ENCODE data around the gene RACK1.
"Not testable (repeated sequence)": the region's sequence is repeated elsewhere in the genome, so short reads cannot be mapped to it uniquely, and the experiment has no call there.

RACK1 gene

DNA sequence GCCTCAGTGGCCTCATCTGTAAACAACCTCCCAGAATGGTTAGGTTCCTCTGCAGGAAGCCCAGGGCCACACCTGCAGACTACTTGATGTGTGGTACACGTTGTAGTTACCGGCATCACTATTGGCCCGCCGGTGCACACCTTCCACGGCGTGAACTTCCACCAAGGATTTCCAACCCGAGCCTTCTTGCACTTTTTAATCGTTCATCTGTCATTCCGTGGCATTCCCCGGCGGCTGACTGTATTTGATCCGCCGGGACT is 26.0 kb downstream of the RACK1 start:
- H3K27ac ChIP-seq (ENCODE audit: low read depth, low read length), result peak overlapping the region; percentile 41
- no peaks in the 10 kb centered on the region for H3K36me3 ChIP-seq (ENCODE audit: insufficient read depth, low read length)
- no peaks in the 10 kb centered on the region for H3K27me3 ChIP-seq (ENCODE audit: control insufficient read depth in 1 of 2, insufficient read depth in 2 of 2, low read length in 2 of 2)
- peak overlapping the region; percentile 35 for H3K9ac ChIP-seq (ENCODE audit: low read length)
- H3K9me3 ChIP-seq (ENCODE audit: low read length), result no peaks in the 10 kb centered on the region
- peak overlapping the region; percentile 47 to 70 for H3K4me3 ChIP-seq (ENCODE audit: low read depth in 1 of 2, low read length in 2 of 2)
- peaks cover 6% of the 10 kb centered on the region for H3K4me1 ChIP-seq (ENCODE audit: insufficient read depth, low read length)

DNA sequence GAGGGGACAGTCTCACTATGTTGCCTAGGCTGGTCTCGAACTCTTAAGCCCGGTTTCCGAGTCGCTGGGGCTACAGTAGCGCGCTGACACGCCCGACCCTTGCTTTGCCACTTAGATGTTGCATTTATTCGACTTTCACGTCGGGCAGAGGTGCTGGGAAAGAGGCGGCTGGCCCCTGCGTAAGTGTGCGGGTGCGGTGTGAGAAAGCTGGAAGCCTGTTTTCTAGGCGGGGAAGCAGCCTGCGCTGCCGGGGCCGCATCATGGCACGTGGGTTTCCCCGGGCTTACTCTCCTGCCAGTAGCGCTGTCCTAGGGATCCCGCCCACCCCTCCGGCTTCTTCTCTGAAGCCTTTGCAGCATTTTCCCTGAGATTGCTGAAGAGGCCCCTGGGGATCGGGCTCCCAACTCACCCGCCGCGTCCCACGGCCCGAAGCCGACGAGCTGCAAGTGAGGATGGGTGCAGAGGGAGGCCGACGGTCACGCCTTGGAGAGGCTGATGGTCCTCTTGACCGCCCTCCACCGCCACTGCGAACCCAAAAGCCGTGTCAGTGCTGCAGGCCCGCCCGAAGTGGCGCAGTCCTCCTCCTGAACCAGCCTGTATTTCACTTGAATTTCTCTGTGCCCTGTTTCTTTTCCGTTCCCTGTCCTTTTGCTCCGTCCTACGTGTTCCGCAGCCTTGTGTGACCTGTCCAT is 26.4 kb downstream of the RACK1 start:
- Histone ChIP-seq H3K9ac (ENCODE audit: low read length) (peak overlapping the region; percentile 35), H3K27me3 (ENCODE audit: control insufficient read depth in 1 of 2, insufficient read depth in 2 of 2, low read length in 2 of 2) (no peaks in the 10 kb centered on the region), H3K27ac (ENCODE audit: low read depth, low read length) (peak overlapping the region; percentile 41), H3K4me3 (ENCODE audit: low read depth in 1 of 2, low read length in 2 of 2) (peak overlapping the region; percentile 47 to 70), H3K9me3 (ENCODE audit: low read length) (no peaks in the 10 kb centered on the region), H3K36me3 (ENCODE audit: insufficient read depth, low read length) (no peaks in the 10 kb centered on the region), H3K4me1 (ENCODE audit: insufficient read depth, low read length) (peaks cover 6% of the 10 kb centered on the region)

GRCh38 chr5:181215997-181216989 is 27.4 kb downstream of the RACK1 start:
- Histone ChIP-seq H3K36me3 (ENCODE audit: insufficient read depth, low read length) (no peaks in the 10 kb centered on the region), H3K27me3 (ENCODE audit: control insufficient read depth in 1 of 2, insufficient read depth in 2 of 2, low read length in 2 of 2) (no peaks in the 10 kb centered on the region), H3K9ac (ENCODE audit: low read length) (no peak overlapping the region), H3K27ac (ENCODE audit: low read depth, low read length) (no peak overlapping the region), H3K9me3 (ENCODE audit: low read length) (no peaks in the 10 kb centered on the region), H3K4me1 (ENCODE audit: insufficient read depth, low read length) (peaks cover 6% of the 10 kb centered on the region), H3K4me3 (ENCODE audit: low read depth in 1 of 2, low read length in 2 of 2) (peak overlapping the region in 1 of 2 donors; percentile 42)

- H3K9me3 ChIP-seq (ENCODE audit: low read length); H3K4me3 ChIP-seq (ENCODE audit: low read depth in 1 of 2, low read length in 2 of 2); H3K27me3 ChIP-seq (ENCODE audit: control insufficient read depth in 1 of 2, insufficient read depth in 2 of 2, low read length in 2 of 2); H3K4me1 ChIP-seq (ENCODE audit: insufficient read depth, low read length); H3K27ac ChIP-seq (ENCODE audit: low read depth, low read length); H3K36me3 ChIP-seq (ENCODE audit: insufficient read depth, low read length); H3K9ac ChIP-seq (ENCODE audit: low read length): not testable (repeated sequence)
Measured at GRCh38 chr5:181214249-181214648, 29.5 kb downstream of the RACK1 start.

GRCh38 chr5:181212934-181213333 is 30.8 kb downstream of the RACK1 start:
- H3K9me3 ChIP-seq (ENCODE audit: low read length), result no peaks in the 10 kb centered on the region
- peaks cover 6% of the 10 kb centered on the region for H3K4me1 ChIP-seq (ENCODE audit: insufficient read depth, low read length)
- H3K9ac ChIP-seq (ENCODE audit: low read length), result no peak overlapping the region
- no peaks in the 10 kb centered on the region for H3K27me3 ChIP-seq (ENCODE audit: control insufficient read depth in 1 of 2, insufficient read depth in 2 of 2, low read length in 2 of 2)
- no peaks in the 10 kb centered on the region for H3K36me3 ChIP-seq (ENCODE audit: insufficient read depth, low read length)
- H3K4me3 ChIP-seq (ENCODE audit: low read depth in 1 of 2, low read length in 2 of 2), result no peak overlapping the region
- H3K27ac ChIP-seq (ENCODE audit: low read depth, low read length), result no peak overlapping the region

DNA sequence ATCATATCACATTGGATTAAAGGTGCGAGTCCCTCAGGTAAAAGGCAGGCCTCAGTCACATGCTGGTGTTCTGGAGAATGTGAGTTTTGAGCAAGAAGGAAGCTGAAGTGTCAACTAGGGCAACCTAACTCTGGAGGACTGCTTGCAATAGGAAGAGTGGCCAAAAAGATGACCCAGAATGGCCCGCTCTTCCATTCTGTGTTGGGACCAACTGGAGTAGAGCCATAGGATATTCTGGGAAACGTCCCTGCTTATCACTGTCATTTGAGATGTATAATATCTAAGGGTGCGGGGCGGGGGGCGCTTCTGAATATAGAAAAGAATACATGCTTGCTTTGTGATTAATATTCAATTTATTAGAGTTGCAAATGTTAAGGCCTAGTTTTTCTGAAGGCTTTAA is 31.6 kb downstream of the RACK1 start:
- H3K4me1 ChIP-seq (ENCODE audit: insufficient read depth, low read length), result peaks cover 6% of the 10 kb centered on the region
- H3K9me3 ChIP-seq (ENCODE audit: low read length), result no peaks in the 10 kb centered on the region
- H3K27ac ChIP-seq (ENCODE audit: low read depth, low read length), result no peak overlapping the region
- H3K27me3 ChIP-seq (ENCODE audit: control insufficient read depth in 1 of 2, insufficient read depth in 2 of 2, low read length in 2 of 2), result no peaks in the 10 kb centered on the region
- H3K9ac ChIP-seq (ENCODE audit: low read length), result no peak overlapping the region
- H3K4me3 ChIP-seq (ENCODE audit: low read depth in 1 of 2, low read length in 2 of 2), result no peak overlapping the region
- H3K36me3 ChIP-seq (ENCODE audit: insufficient read depth, low read length), result no peaks in the 10 kb centered on the region

DNA sequence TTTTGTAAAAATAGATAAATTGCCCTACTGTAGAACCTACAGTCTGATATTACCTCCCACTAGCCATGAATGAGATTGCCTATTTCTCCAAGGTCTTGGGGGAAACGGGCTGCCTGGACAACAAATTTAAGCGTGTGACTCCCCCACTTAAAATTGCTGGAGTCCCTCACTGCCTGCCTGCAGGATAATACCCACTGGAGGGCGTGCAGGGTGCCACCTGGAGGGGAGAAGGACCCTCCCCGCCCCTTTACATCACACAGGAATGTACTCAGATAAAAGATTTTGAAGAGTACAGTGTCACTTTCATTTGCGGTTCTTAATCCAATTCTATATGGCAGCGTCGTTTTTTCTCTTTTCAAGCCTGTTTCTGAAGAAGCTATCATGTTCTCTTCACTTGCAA is 32.5 kb downstream of the RACK1 start:
- no peaks in the 10 kb centered on the region for H3K27me3 ChIP-seq (ENCODE audit: control insufficient read depth in 1 of 2, insufficient read depth in 2 of 2, low read length in 2 of 2)
- H3K9me3 ChIP-seq (ENCODE audit: low read length), result no peaks in the 10 kb centered on the region
- H3K4me1 ChIP-seq (ENCODE audit: insufficient read depth, low read length), result peaks cover 3% of the 10 kb centered on the region
- no peak overlapping the region for H3K4me3 ChIP-seq (ENCODE audit: low read depth in 1 of 2, low read length in 2 of 2)
- no peak overlapping the region for H3K27ac ChIP-seq (ENCODE audit: low read depth, low read length)
- no peak overlapping the region for H3K9ac ChIP-seq (ENCODE audit: low read length)
- H3K36me3 ChIP-seq (ENCODE audit: insufficient read depth, low read length), result no peaks in the 10 kb centered on the region

DNA sequence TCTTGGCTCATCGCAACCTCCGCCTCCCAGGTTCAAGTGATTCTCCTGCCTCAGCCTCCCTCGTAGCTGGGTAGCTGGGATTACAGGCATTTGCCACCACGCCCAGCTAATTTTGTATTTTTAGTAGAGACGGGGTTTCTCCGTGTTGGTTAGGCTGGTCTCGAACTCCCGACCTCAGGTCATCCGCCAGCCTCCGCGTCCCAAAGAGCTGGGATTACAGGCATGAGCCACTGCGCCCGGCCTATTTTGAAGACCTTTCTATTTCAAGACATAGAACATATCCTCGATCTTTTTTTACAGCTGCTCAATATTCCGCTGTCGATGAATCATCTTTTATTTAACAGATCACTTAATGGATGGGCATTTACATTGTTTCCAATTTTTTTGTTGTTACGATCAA is 33.0 kb downstream of the RACK1 start:
- H3K27ac ChIP-seq (ENCODE audit: low read depth, low read length); H3K4me1 ChIP-seq (ENCODE audit: insufficient read depth, low read length); H3K4me3 ChIP-seq (ENCODE audit: low read depth in 1 of 2, low read length in 2 of 2); H3K27me3 ChIP-seq (ENCODE audit: control insufficient read depth in 1 of 2, insufficient read depth in 2 of 2, low read length in 2 of 2); H3K9me3 ChIP-seq (ENCODE audit: low read length); H3K9ac ChIP-seq (ENCODE audit: low read length); H3K36me3 ChIP-seq (ENCODE audit: insufficient read depth, low read length): not testable (repeated sequence)

- peaks cover 11% of the 10 kb centered on the region for H3K4me1 ChIP-seq (ENCODE audit: insufficient read depth, low read length)
- H3K27me3 ChIP-seq (ENCODE audit: control insufficient read depth in 1 of 2, insufficient read depth in 2 of 2, low read length in 2 of 2); H3K4me3 ChIP-seq (ENCODE audit: low read depth in 1 of 2, low read length in 2 of 2); H3K9ac ChIP-seq (ENCODE audit: low read length); H3K36me3 ChIP-seq (ENCODE audit: insufficient read depth, low read length); H3K9me3 ChIP-seq (ENCODE audit: low read length); H3K27ac ChIP-seq (ENCODE audit: low read depth, low read length): not testable (repeated sequence)
Measured at GRCh38 chr5:181210148-181210547, 33.6 kb downstream of the RACK1 start.

GRCh38 chr5:181209006-181209405 is 34.7 kb downstream of the RACK1 start:
- H3K4me3 ChIP-seq (ENCODE audit: low read depth in 1 of 2, low read length in 2 of 2); H3K27ac ChIP-seq (ENCODE audit: low read depth, low read length); H3K36me3 ChIP-seq (ENCODE audit: insufficient read depth, low read length); H3K27me3 ChIP-seq (ENCODE audit: control insufficient read depth in 1 of 2, insufficient read depth in 2 of 2, low read length in 2 of 2); H3K9me3 ChIP-seq (ENCODE audit: low read length); H3K9ac ChIP-seq (ENCODE audit: low read length): not testable (repeated sequence)
- peaks cover 16% of the 10 kb centered on the region for H3K4me1 ChIP-seq (ENCODE audit: insufficient read depth, low read length)

DNA sequence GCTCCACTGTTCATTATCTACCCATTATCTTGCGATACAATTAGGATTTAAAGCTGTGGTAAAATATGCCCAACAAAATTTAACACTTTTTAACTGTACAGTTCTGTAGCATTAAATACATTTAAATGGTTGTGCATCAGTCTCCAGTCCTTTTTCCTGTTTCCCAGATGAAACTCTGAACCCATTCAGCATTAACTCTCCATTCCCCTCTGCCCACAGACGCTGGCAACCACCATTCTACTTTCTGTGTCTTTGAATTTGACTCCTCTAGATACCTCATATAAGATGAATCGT is 35.8 kb downstream of the RACK1 start:
- Histone ChIP-seq H3K36me3 (ENCODE audit: insufficient read depth, low read length) (no peaks in the 10 kb centered on the region), H3K9ac (ENCODE audit: low read length) (no peak overlapping the region), H3K4me3 (ENCODE audit: low read depth in 1 of 2, low read length in 2 of 2) (peak overlapping the region in 1 of 2 donors; percentile 54), H3K27ac (ENCODE audit: low read depth, low read length) (no peak overlapping the region), H3K9me3 (ENCODE audit: low read length) (no peaks in the 10 kb centered on the region), H3K4me1 (ENCODE audit: insufficient read depth, low read length) (peaks cover 19% of the 10 kb centered on the region), H3K27me3 (ENCODE audit: control insufficient read depth in 1 of 2, insufficient read depth in 2 of 2, low read length in 2 of 2) (peaks cover 0 to 17% of the 10 kb centered on the region in 2 donors)
